Measurements from ENCODE around the gene LYRM1.
"Not testable (repeated sequence)": the region's sequence is repeated elsewhere in the genome, so short reads cannot be mapped to it uniquely, and the experiment has no call there.

LYRM1 gene, protein sequence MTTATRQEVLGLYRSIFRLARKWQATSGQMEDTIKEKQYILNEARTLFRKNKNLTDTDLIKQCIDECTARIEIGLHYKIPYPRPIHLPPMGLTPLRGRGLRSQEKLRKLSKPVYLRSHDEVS

DNA sequence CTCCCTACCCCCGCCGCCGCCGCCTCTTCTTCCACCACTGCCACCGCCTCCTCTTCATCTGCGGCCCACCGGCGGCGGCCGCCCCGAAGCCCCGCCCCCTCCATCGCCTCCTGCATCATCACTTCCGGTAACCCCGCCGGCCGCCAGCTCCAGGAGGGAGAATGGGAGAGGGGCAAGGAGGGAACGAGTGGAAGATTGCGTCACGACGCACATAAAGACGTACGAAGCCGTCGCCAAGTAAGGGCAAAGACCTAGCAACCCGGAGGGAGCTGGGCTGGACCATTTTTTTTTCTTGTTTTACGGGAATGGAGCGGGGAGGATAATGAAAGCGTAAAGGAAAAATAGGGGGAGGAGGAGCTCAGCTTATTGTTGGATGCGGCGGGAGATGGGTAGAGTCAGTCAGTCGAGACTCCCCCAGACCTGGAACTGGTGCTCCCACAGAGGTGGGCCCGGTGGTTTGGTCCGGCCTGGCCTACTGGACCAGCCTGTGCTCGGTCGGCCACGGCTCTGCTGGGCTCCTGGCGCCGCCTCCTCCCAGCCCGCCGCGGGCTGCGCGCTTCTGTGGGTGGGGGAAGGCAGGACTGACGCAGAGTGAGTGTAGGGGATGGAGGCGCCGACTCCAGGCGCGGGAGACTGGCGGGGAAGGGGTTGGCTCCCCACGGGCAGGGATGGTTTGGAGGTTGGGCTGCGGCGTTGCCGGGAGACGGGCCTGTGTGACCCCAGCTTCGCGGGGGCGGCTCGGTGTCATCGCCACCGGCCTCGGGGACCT, at the start of gene LYRM1, which contains the start of gene DCUN1D3:
LYRM1 (plus strand) TSS at position 473 of the 769 bp plus-strand sequence. CDS start 14,785 bp downstream, outside the sequence.
DCUN1D3 (minus strand) TSS at position 60 of the 769 bp plus-strand sequence. CDS start 37,820 bp downstream, outside the sequence.
- DNase-seq = peak; percentile 96

DNA sequence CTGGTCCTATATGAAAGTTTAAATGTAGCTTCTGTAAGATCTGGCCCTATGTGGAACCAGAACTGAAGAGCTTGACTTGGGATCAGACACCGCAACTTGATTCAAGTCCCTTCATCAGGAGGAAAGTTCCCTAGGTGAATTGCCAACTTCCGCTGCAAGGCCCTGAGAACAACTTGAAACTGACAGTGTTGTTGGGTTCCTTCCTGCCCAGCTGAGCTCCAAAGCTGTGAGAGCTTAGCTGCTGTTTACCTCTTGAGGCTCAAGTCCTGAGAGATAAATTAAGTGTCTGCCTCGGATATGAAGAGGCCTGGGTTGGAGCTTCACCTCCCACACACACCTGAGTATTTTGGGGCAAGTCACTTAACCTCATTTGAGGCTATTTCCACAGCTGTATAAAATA, 49.6 kb upstream of the LYRM1 start:
- DNase-seq = no peak

DNA sequence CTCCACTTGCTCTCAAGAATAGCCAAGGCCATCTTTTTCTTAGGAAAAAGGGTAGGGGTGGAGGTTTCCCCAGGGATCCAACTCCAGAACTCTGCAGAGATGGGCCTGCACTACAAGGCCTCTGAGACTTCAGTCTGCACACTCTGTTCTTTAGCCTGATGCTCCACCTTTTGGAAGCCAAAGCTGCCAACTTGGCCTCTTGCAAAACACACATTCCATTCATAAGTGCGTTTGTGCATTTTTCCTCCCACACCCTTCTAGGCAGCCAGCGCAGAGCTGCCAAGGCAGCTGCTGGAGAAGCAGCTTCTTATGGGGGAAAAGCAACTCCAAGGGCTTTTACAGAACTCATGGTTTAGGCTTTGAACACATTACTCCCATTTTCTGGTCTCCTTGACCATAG, 49.0 kb upstream of the LYRM1 start:
- DNase-seq = peak; percentile 63

- DNase-seq = no peak
Measured at GRCh38 chr16:20853143-20853542, 47.4 kb upstream of the LYRM1 start.

- DNase-seq = no peak
Measured at GRCh38 chr16:20853981-20854620, 46.5 kb upstream of the LYRM1 start.

GRCh38 chr16:20854963-20855362, 45.6 kb upstream of the LYRM1 start:
- DNase-seq = no peak

GRCh38 chr16:20857281-20857680, 43.3 kb upstream of the LYRM1 start:
- no peak for DNase-seq

DNA sequence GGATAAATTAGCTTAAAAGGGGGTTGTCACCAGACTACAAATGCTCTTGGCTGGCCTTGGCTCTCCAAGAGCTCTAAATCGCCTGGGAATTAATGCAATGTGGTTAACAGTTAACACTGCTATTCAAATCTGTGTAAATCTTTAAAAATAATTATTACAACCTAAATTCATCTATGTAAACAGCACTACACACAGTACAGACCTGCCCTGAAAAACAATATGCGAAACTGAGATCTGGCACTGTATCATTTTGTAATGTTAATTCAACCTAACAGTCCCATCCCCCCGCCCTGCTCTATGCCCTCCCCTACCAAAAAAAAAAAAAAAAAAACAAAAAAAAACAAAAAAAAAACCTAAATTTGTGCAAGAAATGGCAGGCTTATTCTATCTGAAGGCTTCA, 41.3 kb upstream of the LYRM1 start:
- no peak for DNase-seq

DNA sequence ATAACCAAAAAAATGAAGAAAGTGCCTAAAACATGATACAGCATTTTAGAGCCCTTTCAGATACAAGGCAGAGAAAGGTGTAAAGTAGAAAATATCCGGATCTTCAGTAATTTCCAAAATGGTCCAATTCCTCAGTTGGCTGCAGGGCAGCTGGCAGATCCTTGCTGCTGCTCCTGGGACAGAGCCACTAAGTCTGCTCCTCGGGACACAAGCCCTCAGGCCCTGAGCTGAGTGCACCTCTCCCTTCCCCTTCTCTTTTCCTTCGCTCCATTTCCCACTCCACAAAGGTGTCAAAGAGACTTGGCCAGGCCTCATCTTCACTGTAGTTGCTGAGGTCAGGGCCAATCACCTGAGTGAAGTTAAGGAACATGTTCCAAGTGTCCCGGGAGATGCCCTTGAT, 40.9 kb upstream of the LYRM1 start:
- DNase-seq = no peak

- no peak for DNase-seq
Measured at GRCh38 chr16:20860361-20860760, 40.2 kb upstream of the LYRM1 start.

- not testable (repeated sequence) for DNase-seq
Measured at GRCh38 chr16:20860995-20861394, 39.6 kb upstream of the LYRM1 start.

DNA sequence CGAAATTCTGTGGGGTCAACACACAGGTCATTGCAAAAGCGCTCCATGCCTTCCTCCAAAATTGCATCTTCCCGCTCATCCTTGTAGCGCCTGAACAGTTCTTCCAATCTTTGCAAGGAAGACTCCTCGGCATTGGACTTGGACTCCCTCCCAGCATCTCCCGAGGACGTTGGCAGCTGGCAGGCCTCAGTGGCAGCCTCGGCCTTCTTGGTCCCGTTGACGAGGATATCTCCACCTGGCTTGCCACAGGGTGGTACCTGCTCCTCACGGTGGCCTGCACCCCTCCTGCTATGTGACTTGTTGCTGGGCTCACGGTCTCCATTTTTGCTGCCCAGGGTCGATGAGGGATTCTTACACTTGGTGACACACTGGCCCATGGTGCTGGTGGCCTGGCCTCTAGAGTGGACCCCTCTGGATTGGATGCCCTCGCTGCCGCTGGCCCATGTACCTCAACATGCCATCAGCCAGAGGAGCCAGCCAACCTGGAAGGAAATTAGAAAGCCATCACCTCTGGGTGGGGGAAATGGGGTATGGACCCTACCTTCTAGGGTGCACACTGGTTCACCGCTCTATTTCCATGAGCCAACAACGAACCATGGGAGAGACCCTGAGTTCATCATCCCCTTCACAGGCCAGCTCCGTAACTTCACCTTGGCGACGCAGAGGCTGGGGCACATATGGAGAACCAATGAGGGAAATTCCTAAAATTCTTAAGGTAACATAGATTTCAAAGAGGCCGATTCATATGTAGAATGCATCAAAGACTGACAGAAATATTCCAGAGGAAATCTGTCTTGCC, 38.2 kb upstream of the LYRM1 start:
- DNase-seq = no peak

GRCh38 chr16:20864376-20864775, 36.2 kb upstream of the LYRM1 start:
- not testable (repeated sequence) for DNase-seq

- no peak for DNase-seq
Measured at GRCh38 chr16:20865420-20866131, 35.0 kb upstream of the LYRM1 start.

DNA sequence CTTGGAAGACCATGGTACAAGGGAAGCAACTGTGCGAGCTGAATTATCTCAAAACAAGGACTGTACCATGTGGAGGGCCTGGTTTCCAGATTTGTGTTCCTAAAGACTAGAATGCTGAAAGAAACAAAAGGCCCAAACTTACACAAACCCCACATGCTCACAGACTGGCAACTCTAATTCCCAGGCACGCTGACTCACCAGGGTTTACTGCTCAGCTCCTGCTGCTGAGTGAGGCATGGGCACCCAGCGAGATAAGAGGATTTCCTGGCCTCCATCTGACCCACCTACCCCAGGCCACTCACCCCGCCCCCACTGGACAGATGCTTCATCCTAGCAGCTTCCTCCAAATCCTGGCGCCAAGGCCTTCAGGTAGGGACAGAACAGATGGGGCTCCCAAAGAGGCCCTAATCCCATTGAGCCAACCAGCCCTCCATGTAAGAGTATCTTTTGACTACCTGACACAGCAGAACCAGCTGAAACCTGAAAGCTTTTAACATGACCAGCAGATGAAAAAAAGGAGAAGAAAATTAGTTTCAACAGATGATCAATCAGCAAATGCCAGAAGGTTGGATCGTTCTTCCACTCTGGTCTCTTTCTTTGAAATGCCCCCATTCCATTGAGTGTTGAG, 34.3 kb upstream of the LYRM1 start:
- peak; percentile 67 for DNase-seq

DNA sequence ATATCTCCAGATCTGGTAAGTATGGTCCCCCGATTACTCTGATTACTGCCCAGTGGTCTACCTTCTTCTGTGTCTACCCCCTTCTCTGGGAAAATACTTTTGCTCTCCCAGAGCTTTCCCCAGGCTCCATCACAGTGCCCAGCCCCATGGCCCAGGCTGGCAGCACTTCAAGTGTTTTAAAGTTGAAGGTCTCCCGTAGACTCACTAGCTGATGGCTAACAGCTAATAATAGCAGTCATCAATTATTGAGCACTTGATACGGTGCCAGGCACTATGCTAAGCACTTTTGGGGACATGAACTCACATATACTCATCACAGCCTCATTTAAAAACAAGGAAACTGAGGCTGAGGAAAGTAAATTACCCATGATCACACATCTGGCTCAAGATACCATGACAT, 33.8 kb upstream of the LYRM1 start:
- no peak for DNase-seq

GRCh38 chr16:20867585-20867984, 33.0 kb upstream of the LYRM1 start:
- no peak for DNase-seq

DNA sequence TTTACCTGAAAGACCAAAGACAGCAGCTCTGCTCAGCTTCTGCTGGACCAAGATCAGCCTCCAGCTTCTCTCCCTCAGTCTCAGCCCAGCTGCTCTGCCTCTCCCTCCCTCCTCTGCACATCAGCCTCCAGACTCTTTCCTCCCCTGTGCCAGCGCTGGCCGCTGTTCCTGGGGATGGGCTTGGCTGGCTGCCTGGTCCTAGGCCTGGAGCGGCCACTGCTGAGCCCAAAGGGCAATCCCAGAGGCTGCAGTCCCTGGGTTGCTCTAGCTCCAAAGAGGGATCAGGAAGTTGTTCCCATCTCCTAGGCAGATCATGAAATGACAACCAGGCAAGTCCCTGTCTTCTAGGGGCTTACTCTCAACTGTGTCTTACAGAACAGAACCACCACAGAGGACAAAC, 31.7 kb upstream of the LYRM1 start:
- DNase-seq = no peak

- no peak for DNase-seq
Measured at GRCh38 chr16:20870122-20870820, 30.3 kb upstream of the LYRM1 start.

GRCh38 chr16:20871258-20871657, 29.3 kb upstream of the LYRM1 start:
- no peak for DNase-seq

Data from amniotic stem cell (primary cell).